Activated CD4-positive, alpha-beta T cell treated with anti-CD3 and anti-CD28 coated beads for 24 hours (primary cell): Measurements from ENCODE around the gene DUSP6.

Experiments
- DNase-seq, 2 donors: peaks; one replicate each; pipeline ENCODE4 v3.0.0-alpha.2; 2020; ENCODE audit warnings: low read depth in 2 of 2

DUSP6 gene

GRCh38 chr12:89352492-89353187 lies at the start of gene DUSP6:
Gene DUSP6, minus strand, starts transcription at chr12:89352501. Its CDS starts 462 bp downstream, at chr12:89352039.
- peak; percentile 80 to 84 for DNase-seq

- DNase-seq, result no peak
Observed at GRCh38 chr12:89401433-89402058, 49.2 kb upstream of the DUSP6 start.

DNA sequence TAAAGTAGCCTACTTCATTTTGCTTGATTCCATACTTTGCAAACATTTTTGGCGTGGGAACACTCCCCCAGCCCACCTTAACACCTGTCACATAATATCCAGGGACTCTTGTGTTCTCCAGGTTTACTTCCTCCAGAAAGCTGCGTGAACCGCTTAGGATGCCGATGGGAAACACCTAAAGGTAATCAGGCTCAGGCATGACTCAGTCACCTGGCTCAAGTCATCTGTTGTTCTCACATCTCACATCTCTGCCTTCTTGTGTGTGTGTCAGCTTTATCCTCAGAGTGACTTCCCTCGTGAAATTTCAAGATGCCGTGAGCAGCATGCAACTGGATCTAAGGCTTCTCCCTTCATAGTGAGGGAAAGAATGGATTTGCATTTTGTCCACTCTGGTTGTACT lies 48.1 kb upstream of the DUSP6 start:
- no peak for DNase-seq

DNA sequence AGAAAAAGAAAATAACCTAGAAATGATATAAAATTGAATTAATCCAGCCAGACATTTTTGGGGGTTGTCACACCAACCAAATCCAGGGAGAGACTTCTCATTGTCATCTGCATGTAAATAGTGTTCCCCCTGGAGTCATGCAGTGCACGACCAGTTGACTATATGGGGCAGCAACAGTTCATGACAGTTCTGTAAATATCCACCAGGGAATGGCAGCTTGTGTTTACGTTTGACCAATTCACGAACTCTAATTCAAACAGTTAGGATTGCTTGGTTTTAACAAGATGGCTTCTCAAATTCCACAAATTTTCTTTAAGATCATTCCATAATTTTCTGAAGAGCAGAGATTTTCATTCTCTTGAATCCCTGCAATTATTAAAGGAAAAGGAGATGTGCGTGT lies 43.4 kb upstream of the DUSP6 start:
- DNase-seq, result no peak

DNA sequence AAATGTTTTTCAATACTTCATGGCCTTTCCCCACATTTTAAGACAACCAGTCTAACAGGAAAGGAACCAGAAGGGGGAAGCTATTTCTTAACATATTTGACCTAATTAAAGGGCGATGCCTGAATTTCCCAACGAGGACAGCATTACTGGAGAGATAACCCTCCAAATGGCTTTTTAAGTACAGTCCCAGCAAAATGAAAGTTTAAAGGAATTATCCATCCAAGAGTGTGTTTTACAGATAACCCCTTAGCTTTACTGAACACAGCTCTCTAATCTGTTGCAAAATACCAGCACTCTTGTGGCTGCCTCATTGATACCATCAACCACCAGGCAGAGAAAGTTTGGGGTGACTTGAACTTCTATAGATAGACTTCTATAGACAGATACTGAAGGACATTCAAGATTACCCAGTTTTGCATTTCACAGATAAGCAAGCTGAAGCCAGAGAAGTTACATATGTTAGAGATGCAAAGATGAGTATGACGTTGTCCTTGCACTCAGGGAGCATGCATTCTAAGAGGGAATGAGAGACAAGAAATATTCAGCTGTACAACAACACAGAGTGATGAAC lies 41.3 kb upstream of the DUSP6 start:
- DNase-seq, result no peak

DNA sequence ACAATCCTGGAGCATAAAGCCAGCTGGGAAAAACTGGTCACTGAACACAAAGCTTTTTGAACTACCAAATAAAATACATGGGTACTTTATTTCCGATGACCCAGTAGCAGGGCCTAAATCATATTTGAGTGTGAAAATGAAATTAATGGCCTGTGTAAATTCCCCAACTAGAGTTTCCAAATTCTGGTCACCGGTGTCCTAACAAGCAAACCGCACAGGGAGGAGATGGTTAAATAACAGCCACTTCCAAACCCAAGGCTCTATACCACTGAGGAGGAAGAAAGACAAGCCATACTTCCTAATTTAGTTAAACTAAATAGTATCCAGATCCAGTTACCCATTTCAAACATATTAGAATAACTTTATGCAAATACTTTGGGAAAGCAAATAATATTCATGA lies 40.1 kb upstream of the DUSP6 start:
- DNase-seq, result no peak

DNA sequence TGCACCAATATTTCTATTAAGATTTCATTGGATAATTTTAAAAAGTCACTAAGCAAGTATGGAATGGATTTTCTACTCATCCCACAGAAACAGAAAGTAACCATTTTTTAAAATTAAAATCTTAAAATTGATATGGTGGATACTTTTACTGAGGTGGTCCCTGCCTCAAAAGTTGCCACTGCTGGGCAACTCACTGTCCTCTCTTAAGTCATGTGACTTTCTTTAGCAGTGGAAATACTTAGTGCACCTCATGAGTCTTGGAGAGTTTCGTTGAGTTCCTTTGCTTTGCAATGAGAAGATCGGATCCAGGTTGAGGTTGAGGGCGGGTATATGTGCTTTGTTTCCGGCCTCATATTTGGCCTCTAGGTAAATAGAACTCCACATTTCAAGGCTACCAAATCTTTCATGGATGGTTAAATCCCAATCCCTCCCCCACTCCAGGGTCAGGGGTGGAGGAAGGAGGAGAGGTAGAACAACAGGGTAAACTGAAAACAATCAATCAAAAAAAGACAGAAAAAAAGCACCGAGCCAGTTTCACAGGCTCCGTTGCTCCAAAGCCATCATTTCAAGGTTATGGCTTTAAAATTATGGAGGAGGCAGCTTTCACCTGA lies 39.5 kb upstream of the DUSP6 start:
- DNase-seq, result no peak

DNA sequence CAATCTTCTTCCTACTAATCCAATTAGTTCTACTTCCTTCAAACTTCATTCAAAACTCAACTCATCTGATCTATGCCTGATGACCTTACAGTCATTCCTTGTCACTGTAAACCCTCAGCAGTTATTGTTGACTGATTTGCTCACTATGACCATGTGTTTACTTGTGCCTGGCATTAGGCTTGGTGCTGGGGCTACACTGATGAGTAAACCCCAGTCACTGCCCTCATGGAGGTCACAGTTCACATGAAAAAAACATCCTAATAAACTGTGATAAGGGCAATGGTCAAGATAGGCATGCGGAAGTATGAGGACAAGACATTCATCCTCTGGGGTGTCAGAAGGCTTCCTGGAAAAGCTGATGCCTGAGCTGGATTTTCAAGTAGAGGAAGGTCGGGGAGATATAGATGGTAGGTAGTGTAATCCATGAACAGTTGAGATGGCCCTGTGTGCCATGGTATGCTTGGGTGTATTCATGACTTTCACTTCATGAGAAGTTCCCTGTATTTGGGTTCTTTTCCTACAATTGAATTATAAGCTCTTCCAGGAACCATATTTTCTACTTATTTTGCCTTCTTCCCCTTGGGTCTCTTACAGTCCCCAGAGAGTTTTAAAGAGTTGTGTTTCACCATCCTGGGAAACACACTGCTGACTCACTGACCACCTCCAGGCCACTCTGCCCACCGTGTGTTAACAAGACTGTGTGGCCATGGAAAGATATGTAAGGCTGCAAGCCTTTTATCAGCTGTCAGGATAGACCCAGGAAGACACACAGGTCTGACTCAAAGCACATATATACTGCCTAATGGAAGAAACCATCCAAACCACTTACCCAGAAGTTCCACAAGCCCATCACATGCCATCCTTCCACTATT lies 38.7 kb upstream of the DUSP6 start:
- no peak for DNase-seq

GRCh38 chr12:89389755-89390661 lies 37.7 kb upstream of the DUSP6 start:
- DNase-seq, result no peak

DNA sequence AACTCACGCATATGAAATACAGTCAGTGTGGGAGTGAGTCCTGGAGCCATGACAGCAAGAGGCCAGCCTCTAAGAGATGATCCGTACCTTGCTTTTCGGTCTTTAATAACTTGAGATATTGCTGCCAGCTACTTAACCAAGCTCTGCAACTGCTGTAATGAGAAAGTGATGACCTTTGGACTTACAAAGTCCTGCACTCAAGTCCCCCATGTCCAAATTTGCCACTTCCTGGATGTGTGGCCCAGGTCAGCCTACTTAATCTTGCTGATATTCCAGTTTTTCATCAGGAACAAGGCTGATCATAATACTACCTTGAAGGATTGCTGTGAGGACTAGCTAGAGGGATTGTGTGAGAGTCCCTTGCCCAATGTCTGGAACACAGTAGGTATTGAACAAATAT lies 33.8 kb upstream of the DUSP6 start:
- DNase-seq, result no peak

- no peak for DNase-seq
Observed at GRCh38 chr12:89384807-89385206, 32.5 kb upstream of the DUSP6 start.

- no peak for DNase-seq
Observed at GRCh38 chr12:89384050-89384758, 31.9 kb upstream of the DUSP6 start.

- no peak for DNase-seq
Observed at GRCh38 chr12:89383235-89384049, 31.1 kb upstream of the DUSP6 start.

GRCh38 chr12:89382328-89382727 lies 30.0 kb upstream of the DUSP6 start:
- DNase-seq, result no peak

GRCh38 chr12:89379839-89380467 lies 27.7 kb upstream of the DUSP6 start:
- no peak for DNase-seq

- DNase-seq, result no peak
Observed at GRCh38 chr12:89379148-89379838, 27.0 kb upstream of the DUSP6 start.

GRCh38 chr12:89376844-89377243 lies 24.5 kb upstream of the DUSP6 start:
- no peak for DNase-seq

- no peak for DNase-seq
Observed at GRCh38 chr12:89376202-89376529, 23.9 kb upstream of the DUSP6 start.
